ENCODE data around the gene NEK3. TPM values are rescaled to one million over a fixed set of nuclear protein-coding genes. Genes with fewer than 3 reads are reported as not detected.

NEK3 gene
- total and polyA plus RNA-seq, 2 donors from 2014 or later, result 17.4 to 21.1 TPM

DNA sequence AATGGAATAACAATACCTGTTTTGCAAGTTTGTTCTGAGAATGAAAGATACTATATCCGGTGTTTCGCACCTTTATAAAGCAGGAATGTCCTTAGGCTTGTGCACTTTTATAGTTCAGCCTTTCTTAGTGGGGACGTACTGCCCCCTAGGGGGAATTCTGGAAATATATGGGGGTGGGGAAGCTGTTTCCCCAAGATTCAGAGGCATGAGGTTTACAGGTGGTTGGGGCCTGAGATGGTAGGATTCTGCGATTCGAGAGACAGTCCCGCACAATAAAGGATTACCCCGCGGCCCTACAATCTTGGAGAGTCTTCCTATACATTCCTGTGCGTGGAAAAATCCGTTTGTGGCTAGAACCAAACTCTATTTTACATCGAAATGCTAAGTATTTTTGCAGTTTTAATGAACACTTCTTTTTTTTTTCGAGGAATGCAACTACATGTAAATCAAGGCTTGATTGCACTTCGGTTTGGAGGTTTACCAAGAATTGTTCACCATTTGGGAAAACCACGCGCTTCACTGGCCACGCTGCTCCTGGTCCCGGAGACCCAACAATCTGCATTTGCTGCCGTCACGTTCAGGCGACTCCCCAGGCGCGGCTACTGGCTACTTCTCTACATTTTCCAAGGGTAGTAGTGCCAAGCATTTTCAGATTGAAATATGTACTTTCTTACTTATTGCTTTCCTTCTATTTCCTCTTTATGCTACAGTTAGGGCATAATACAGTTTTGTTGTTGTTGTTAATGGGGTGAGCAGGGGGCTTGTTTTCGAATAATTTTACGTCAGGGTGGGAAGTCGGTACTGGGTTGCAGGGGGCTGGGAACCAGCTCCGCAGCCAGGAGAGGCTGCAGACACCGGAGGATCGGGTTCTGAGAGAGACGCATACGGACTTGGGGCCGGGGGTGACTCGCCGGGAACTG lies 31.4 kb downstream of the NEK3 start:
- H3K36me3 ChIP-seq (ENCODE audit: control insufficient read depth in 2 of 3, insufficient read depth in 3 of 3, low read length in 3 of 3), result peaks cover 3 to 17% (median 8%) of the 10 kb centered on the region in 3 donors
- DNase-seq (peak in 4 of 5 donors; percentile 79 to 93 (median 87)), FAIRE-seq (peak; percentile 77)
- no peaks in the 10 kb centered on the region for H3K9me3 ChIP-seq (ENCODE audit: control insufficient read depth in 2 of 3, insufficient read depth in 1 of 3, low read length in 3 of 3)
- H3K4me3 ChIP-seq (ENCODE audit: low read length in 3 of 3), result peak overlapping the region; percentile 44 to 83 (median 44)
- H3K9ac ChIP-seq (ENCODE audit: low read length in 3 of 3), result peak overlapping the region; percentile 13 to 57 (median 56)
- peaks cover 0 to 6% (median 5%) of the 10 kb centered on the region in 3 donors for H3K4me1 ChIP-seq (ENCODE audit: control insufficient read depth in 2 of 3, insufficient read depth in 2 of 3, low read depth in 1 of 3, low read length in 3 of 3)
- H3K27ac ChIP-seq (ENCODE audit: low read depth in 2 of 2, low read length in 2 of 2), result peak overlapping the region; percentile 17 to 63
- TF ChIP-seq, protein P1, sequence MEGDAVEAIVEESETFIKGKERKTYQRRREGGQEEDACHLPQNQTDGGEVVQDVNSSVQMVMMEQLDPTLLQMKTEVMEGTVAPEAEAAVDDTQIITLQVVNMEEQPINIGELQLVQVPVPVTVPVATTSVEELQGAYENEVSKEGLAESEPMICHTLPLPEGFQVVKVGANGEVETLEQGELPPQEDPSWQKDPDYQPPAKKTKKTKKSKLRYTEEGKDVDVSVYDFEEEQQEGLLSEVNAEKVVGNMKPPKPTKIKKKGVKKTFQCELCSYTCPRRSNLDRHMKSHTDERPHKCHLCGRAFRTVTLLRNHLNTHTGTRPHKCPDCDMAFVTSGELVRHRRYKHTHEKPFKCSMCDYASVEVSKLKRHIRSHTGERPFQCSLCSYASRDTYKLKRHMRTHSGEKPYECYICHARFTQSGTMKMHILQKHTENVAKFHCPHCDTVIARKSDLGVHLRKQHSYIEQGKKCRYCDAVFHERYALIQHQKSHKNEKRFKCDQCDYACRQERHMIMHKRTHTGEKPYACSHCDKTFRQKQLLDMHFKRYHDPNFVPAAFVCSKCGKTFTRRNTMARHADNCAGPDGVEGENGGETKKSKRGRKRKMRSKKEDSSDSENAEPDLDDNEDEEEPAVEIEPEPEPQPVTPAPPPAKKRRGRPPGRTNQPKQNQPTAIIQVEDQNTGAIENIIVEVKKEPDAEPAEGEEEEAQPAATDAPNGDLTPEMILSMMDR (IDR thresholded peaks at IDR 0.05; ENCODE audit: borderline replicate concordance, extremely low read depth, insufficient read depth), result peak; percentile 87
- intact Hi-C loops (cut with DNase I), result loop anchor here (10.0 kb wide), 1 partner anchor 133 kb away; no protein-coding TSS in a partner anchor
- no peaks in the 10 kb centered on the region for H3K27me3 ChIP-seq (ENCODE audit: control insufficient read depth, insufficient read depth, low read length)

DNA sequence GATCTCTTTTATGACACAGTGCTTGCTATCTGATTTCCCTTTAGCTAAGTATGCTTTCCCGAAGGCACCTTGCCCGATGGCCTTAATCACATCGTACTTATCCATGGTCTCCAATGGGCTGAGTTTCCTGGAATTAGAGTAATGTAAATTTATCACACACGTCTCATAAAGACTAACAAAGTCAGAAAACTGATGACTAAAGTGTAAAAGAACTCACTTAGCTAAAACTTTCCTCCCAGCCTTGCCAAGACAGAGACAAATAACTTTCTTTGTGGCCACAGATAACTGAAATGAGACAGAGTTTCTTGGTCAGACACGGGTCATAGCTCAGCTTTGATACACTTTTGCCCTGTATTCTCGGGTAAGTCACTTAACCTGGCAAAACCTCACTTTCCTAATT lies 32.0 kb downstream of the NEK3 start:
- Histone ChIP-seq H3K27me3 (ENCODE audit: control insufficient read depth, insufficient read depth, low read length) (no peaks in the 10 kb centered on the region), H3K4me3 (ENCODE audit: low read length in 3 of 3) (peak overlapping the region in 2 of 3 donors; percentile 44 to 83), H3K4me1 (ENCODE audit: control insufficient read depth in 2 of 3, insufficient read depth in 2 of 3, low read depth in 1 of 3, low read length in 3 of 3) (peaks cover 0 to 6% (median 5%) of the 10 kb centered on the region in 3 donors), H3K27ac (ENCODE audit: low read depth in 2 of 2, low read length in 2 of 2) (no peak overlapping the region), H3K36me3 (ENCODE audit: control insufficient read depth in 2 of 3, insufficient read depth in 3 of 3, low read length in 3 of 3) (peaks cover 0 to 11% (median 5%) of the 10 kb centered on the region in 3 donors), H3K9me3 (ENCODE audit: control insufficient read depth in 2 of 3, insufficient read depth in 1 of 3, low read length in 3 of 3) (no peaks in the 10 kb centered on the region), H3K9ac (ENCODE audit: low read length in 3 of 3) (peak overlapping the region in 1 of 3 donors; percentile 56)
- intact Hi-C loops (cut with DNase I), result loop anchor here (10.0 kb wide), 1 partner anchor 133 kb away; no protein-coding TSS in a partner anchor
- DNase-seq, result no peak
- TF ChIP-seq, protein P1 (IDR thresholded peaks at IDR 0.05; ENCODE audit: borderline replicate concordance, extremely low read depth, insufficient read depth), result no peak
- no peak for FAIRE-seq

DNA sequence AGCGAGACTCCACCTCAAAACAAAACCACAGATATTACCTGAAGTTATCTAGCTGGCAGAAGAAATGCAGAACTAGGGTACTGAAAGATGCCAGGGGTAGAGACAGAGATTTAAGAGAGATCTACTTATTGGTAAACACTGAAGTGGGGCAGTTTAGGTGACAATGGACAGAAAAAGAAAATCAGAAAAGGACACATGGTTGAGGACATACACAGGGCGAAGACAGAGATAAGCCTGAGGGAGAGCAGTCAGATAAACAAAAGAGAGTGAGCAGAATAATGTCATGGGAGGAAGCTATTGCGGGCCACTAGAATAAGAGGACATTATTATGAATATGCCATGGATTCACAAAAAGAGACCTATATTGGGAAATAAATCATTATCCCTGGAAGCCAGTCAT lies 33.9 kb downstream of the NEK3 start:
- FAIRE-seq, result no peak

More for the DNA sequence above, 33.9 kb downstream of the NEK3 start:
- H3K27ac ChIP-seq (ENCODE audit: low read depth in 2 of 2, low read length in 2 of 2), result no peak overlapping the region
- no peak overlapping the region for H3K4me3 ChIP-seq (ENCODE audit: low read length in 3 of 3)
- no peaks in the 10 kb centered on the region for H3K9me3 ChIP-seq (ENCODE audit: control insufficient read depth in 2 of 3, insufficient read depth in 1 of 3, low read length in 3 of 3)
- no peaks in the 10 kb centered on the region for H3K27me3 ChIP-seq (ENCODE audit: control insufficient read depth, insufficient read depth, low read length)
- TF ChIP-seq, protein P1 (IDR thresholded peaks at IDR 0.05; ENCODE audit: borderline replicate concordance, extremely low read depth, insufficient read depth), result no peak
- peaks cover 0 to 6% (median 5%) of the 10 kb centered on the region in 3 donors for H3K4me1 ChIP-seq (ENCODE audit: control insufficient read depth in 2 of 3, insufficient read depth in 2 of 3, low read depth in 1 of 3, low read length in 3 of 3)
- no peak for DNase-seq
- H3K36me3 ChIP-seq (ENCODE audit: control insufficient read depth in 2 of 3, insufficient read depth in 3 of 3, low read length in 3 of 3), result no peaks in the 10 kb centered on the region
- intact Hi-C loops (cut with DNase I), result loop anchor here (10.0 kb wide), 1 partner anchor 131 kb away; no protein-coding TSS in a partner anchor
- H3K9ac ChIP-seq (ENCODE audit: low read length in 3 of 3), result no peak overlapping the region

All from kidney (tissue), 14 donors.